Measurements from ENCODE around the gene GAK. TPM values are rescaled to one million over a fixed set of nuclear protein-coding genes. Genes with fewer than 3 reads are reported as not detected.

The GAK gene
- total RNA-seq, 2 donors from 2014 or later: 168 to 234 TPM

- Mint-ChIP-seq H3K9me3 (peaks cover 3% of the 10 kb centered on the region), H3K4me1 (ENCODE audit: low read depth in 2 of 2) (peaks cover 24 to 26% of the 10 kb centered on the region in 2 donors), H3K4me3 (no peak overlapping the region), H3K27me3 (no peaks in the 10 kb centered on the region), H3K36me3 (peaks cover 10% of the 10 kb centered on the region), H3K27ac (no peak overlapping the region)
- DNase-seq (ENCODE audit: low spot score) (no peak), ATAC-seq (no peak)
Measured at GRCh38 chr4:882646-883045, 49.5 kb downstream of the GAK start.

GRCh38 chr4:881709-882108, 50.4 kb downstream of the GAK start:
- no peaks in the 10 kb centered on the region for H3K9me3 Mint-ChIP-seq
- no peaks in the 10 kb centered on the region for H3K27me3 Mint-ChIP-seq
- peaks cover 17 to 23% of the 10 kb centered on the region in 2 donors for H3K4me1 Mint-ChIP-seq (ENCODE audit: low read depth in 2 of 2)
- peaks cover 8% of the 10 kb centered on the region for H3K36me3 Mint-ChIP-seq
- ATAC-seq (no peak), DNase-seq (ENCODE audit: low spot score) (no peak)
- no peak overlapping the region for H3K4me3 Mint-ChIP-seq
- no peak overlapping the region for H3K27ac Mint-ChIP-seq

GRCh38 chr4:880684-881405, 51.3 kb downstream of the GAK start:
- Mint-ChIP-seq H3K4me3 (no peak overlapping the region), H3K36me3 (peaks cover 8% of the 10 kb centered on the region), H3K27me3 (no peaks in the 10 kb centered on the region), H3K9me3 (no peaks in the 10 kb centered on the region), H3K27ac (peak overlapping the region; percentile 86 to 98), H3K4me1 (ENCODE audit: low read depth in 2 of 2) (peaks cover 17 to 23% of the 10 kb centered on the region in 2 donors)
- ATAC-seq (no peak), DNase-seq (ENCODE audit: low spot score) (no peak)

- H3K27ac Mint-ChIP-seq: peak overlapping the region; percentile 86 to 98
- peaks cover 19 to 23% of the 10 kb centered on the region in 2 donors for H3K4me1 Mint-ChIP-seq (ENCODE audit: low read depth in 2 of 2)
- no peaks in the 10 kb centered on the region for H3K27me3 Mint-ChIP-seq
- ATAC-seq (peak; percentile 69 to 86), DNase-seq (ENCODE audit: low spot score) (no peak)
- peak overlapping the region; percentile 88 for H3K4me3 Mint-ChIP-seq
- no peaks in the 10 kb centered on the region for H3K9me3 Mint-ChIP-seq
- H3K36me3 Mint-ChIP-seq: peaks cover 13% of the 10 kb centered on the region
Measured at GRCh38 chr4:879729-880077, 52.4 kb downstream of the GAK start.

- H3K4me1 Mint-ChIP-seq (ENCODE audit: low read depth in 2 of 2): peaks cover 21 to 23% of the 10 kb centered on the region in 2 donors
- H3K27ac Mint-ChIP-seq: peak overlapping the region; percentile 86 to 98
- H3K36me3 Mint-ChIP-seq: peaks cover 17% of the 10 kb centered on the region
- ATAC-seq: peak; percentile 75 to 89
- H3K4me3 Mint-ChIP-seq: peak overlapping the region; percentile 88
- H3K9me3 Mint-ChIP-seq: no peaks in the 10 kb centered on the region
- no peak for DNase-seq (ENCODE audit: low spot score)
- H3K27me3 Mint-ChIP-seq: no peaks in the 10 kb centered on the region
Measured at GRCh38 chr4:878796-879728, 53.1 kb downstream of the GAK start.

- DNase-seq (ENCODE audit: low spot score): no peak
- ATAC-seq: no peak
- no peaks in the 10 kb centered on the region for H3K27me3 Mint-ChIP-seq
- H3K27ac Mint-ChIP-seq: peak overlapping the region in 1 of 2 donors; percentile 45
- no peaks in the 10 kb centered on the region for H3K9me3 Mint-ChIP-seq
- H3K4me1 Mint-ChIP-seq (ENCODE audit: low read depth in 2 of 2): peaks cover 21 to 23% of the 10 kb centered on the region in 2 donors
- H3K36me3 Mint-ChIP-seq: peaks cover 26% of the 10 kb centered on the region
- H3K4me3 Mint-ChIP-seq: no peak overlapping the region
Measured at GRCh38 chr4:877502-877901, 54.6 kb downstream of the GAK start.

GRCh38 chr4:876780-877179, 55.3 kb downstream of the GAK start:
- H3K36me3 Mint-ChIP-seq: peaks cover 26% of the 10 kb centered on the region
- ATAC-seq: no peak

GRCh38 chr4:875818-876423, 56.2 kb downstream of the GAK start:
- Mint-ChIP-seq H3K27me3 (no peaks in the 10 kb centered on the region), H3K9me3 (no peaks in the 10 kb centered on the region), H3K27ac (no peak overlapping the region), H3K4me3 (no peak overlapping the region), H3K4me1 (ENCODE audit: low read depth in 2 of 2) (peaks cover 21 to 23% of the 10 kb centered on the region in 2 donors), H3K36me3 (peaks cover 26% of the 10 kb centered on the region)
- ATAC-seq (no peak), DNase-seq (ENCODE audit: low spot score) (no peak)

More at GRCh38 chr4:876780-877179, 55.3 kb downstream of the GAK start:
- DNase-seq (ENCODE audit: low spot score): no peak
- Mint-ChIP-seq H3K4me1 (ENCODE audit: low read depth in 2 of 2) (peaks cover 21 to 23% of the 10 kb centered on the region in 2 donors), H3K27ac (peak overlapping the region in 1 of 2 donors; percentile 45), H3K27me3 (no peaks in the 10 kb centered on the region), H3K9me3 (no peaks in the 10 kb centered on the region), H3K4me3 (no peak overlapping the region)

- no peak for ATAC-seq
- H3K4me1 Mint-ChIP-seq (ENCODE audit: low read depth in 2 of 2): peaks cover 19% of the 10 kb centered on the region in 2 donors
- H3K27ac Mint-ChIP-seq: peak overlapping the region in 1 of 2 donors; percentile 5
Measured at GRCh38 chr4:874971-875817, 56.9 kb downstream of the GAK start.

GRCh38 chr4:874056-874455, 58.1 kb downstream of the GAK start:
- peaks cover 8 to 12% of the 10 kb centered on the region in 2 donors for H3K4me1 Mint-ChIP-seq (ENCODE audit: low read depth in 2 of 2)
- no peak overlapping the region for H3K4me3 Mint-ChIP-seq
- no peaks in the 10 kb centered on the region for H3K27me3 Mint-ChIP-seq
- H3K27ac Mint-ChIP-seq: no peak overlapping the region
- ATAC-seq (no peak), DNase-seq (ENCODE audit: low spot score) (no peak)
- H3K36me3 Mint-ChIP-seq: peaks cover 25% of the 10 kb centered on the region
- H3K9me3 Mint-ChIP-seq: no peaks in the 10 kb centered on the region

More at GRCh38 chr4:874971-875817, 56.9 kb downstream of the GAK start:
- H3K27me3 Mint-ChIP-seq: no peaks in the 10 kb centered on the region
- peaks cover 26% of the 10 kb centered on the region for H3K36me3 Mint-ChIP-seq
- DNase-seq (ENCODE audit: low spot score): no peak
- no peaks in the 10 kb centered on the region for H3K9me3 Mint-ChIP-seq
- no peak overlapping the region for H3K4me3 Mint-ChIP-seq

- no peak overlapping the region for H3K27ac Mint-ChIP-seq
- H3K9me3 Mint-ChIP-seq: no peaks in the 10 kb centered on the region
- DNase-seq (ENCODE audit: low spot score): no peak
- peaks cover 0 to 7% of the 10 kb centered on the region in 2 donors for H3K4me1 Mint-ChIP-seq (ENCODE audit: low read depth in 2 of 2)
- H3K36me3 Mint-ChIP-seq: peaks cover 25% of the 10 kb centered on the region
- ATAC-seq: peak in 1 of 2 donors; percentile 41
- H3K27me3 Mint-ChIP-seq: no peaks in the 10 kb centered on the region
- H3K4me3 Mint-ChIP-seq: no peak overlapping the region
Measured at GRCh38 chr4:872241-872981, 59.7 kb downstream of the GAK start.

- DNase-seq (ENCODE audit: low spot score) (no peak), ATAC-seq (no peak)
- Mint-ChIP-seq H3K27me3 (no peaks in the 10 kb centered on the region), H3K4me1 (ENCODE audit: low read depth in 2 of 2) (peaks cover 0 to 7% of the 10 kb centered on the region in 2 donors), H3K9me3 (no peaks in the 10 kb centered on the region), H3K27ac (no peak overlapping the region), H3K36me3 (peaks cover 25% of the 10 kb centered on the region), H3K4me3 (no peak overlapping the region)
Measured at GRCh38 chr4:871484-871883, 60.6 kb downstream of the GAK start.

Data from natural killer cell treated with Interleukin-12 subunit alpha and Interleukin-12 subunit beta and Interleukin-15 and Interleukin-18, amount 100 ng/mL, for 72 hours (primary cell).